PC-3 (cell line): ENCODE data around the gene BASP1.

Experiments
- EZH2phosphoT487 ChIP-seq: fragments of 300-600 bp; sonication (generic); IDR thresholded peaks from 2 replicates; pipeline ENCODE4 v1.6.1; 2018; ENCODE audit warnings: mild to moderate bottlenecking, antibody characterized with exemption, low read length, borderline replicate concordance
- TF ChIP-seq, protein P1 (sequence below): fragments of 300-600 bp; sonication (generic); conservative IDR thresholded peaks from 2 replicates; pipeline ENCODE4 v1.5.1; 2017; ENCODE audit warnings: antibody characterized with exemption, low read depth, mild to moderate bottlenecking, low read length

DNA sequence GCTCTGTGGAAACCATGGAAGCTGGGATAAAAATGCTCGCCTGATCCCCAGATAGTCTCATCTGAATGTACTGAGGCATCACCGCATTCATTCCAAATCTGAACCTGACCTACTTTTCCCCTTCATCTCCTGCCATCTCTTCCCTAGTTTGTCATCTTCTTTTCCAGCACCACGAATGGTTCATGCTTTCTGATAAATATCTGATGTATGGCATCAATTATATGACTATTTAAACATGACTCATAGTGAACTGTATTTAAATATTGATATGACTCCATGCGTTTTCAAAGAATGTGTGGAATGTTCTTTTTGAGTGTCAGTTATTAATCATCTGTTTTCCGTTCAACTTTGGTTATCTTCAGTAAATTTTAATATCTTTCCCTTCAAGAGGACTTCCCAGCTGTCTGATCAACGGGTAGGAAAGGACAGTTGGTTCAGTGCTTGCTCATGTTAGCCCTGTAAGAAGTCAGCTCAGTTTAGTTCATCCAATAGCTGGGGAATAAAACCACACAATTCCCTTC is 21.1 kb downstream of the BASP1 start:
- TF ChIP-seq, protein P1, sequence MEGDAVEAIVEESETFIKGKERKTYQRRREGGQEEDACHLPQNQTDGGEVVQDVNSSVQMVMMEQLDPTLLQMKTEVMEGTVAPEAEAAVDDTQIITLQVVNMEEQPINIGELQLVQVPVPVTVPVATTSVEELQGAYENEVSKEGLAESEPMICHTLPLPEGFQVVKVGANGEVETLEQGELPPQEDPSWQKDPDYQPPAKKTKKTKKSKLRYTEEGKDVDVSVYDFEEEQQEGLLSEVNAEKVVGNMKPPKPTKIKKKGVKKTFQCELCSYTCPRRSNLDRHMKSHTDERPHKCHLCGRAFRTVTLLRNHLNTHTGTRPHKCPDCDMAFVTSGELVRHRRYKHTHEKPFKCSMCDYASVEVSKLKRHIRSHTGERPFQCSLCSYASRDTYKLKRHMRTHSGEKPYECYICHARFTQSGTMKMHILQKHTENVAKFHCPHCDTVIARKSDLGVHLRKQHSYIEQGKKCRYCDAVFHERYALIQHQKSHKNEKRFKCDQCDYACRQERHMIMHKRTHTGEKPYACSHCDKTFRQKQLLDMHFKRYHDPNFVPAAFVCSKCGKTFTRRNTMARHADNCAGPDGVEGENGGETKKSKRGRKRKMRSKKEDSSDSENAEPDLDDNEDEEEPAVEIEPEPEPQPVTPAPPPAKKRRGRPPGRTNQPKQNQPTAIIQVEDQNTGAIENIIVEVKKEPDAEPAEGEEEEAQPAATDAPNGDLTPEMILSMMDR = no peak
- TF ChIP-seq EZH2phosphoT487 = no peak
